ENCODE measurements around the gene VPS13D.
"Not testable (repeated sequence)": the region's sequence is repeated elsewhere in the genome, so short reads cannot be mapped to it uniquely, and the experiment has no call there.

Gene VPS13D

DNA sequence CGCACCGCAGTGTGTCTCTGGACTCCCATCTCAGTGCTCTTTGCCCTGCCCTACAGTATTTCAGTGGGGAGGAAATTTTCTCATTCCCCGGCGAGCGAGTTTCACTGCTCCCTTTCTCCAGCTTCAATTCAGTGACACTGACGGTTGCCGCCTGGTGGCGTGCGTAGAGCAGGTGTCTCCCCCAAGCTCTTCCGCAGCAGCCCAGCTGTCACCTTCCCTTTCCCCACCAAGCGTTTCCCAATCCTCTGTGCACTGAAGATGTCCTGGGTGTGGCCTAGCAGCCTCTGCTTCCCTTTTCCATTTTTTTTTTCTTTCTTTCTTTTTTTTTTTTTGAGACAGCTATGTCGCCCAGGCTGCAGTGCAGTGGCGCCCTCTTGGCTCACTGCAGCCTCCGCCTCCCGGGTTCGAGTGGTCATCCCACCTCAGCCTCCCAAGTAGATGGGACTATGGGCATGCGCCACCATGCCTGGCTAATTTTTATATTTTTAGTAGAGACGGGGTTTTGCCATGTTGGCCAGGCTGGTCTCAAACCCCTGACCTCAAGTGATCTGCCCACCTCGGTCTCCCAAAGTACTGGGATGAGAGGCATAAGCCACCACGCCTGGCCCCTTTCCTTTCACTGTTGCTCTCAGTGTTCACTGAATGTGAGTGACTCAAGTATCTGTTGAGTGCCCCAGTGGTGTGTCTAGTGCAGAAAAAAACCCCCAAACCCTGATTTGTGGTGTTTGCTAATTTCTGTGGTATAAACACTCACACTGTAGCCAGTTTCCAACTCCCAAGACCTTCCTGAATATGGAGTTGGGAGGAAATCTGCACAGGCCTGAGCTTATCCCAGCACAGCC, 33.0 kb upstream of the VPS13D start:
- DNase-seq = no peak

DNA sequence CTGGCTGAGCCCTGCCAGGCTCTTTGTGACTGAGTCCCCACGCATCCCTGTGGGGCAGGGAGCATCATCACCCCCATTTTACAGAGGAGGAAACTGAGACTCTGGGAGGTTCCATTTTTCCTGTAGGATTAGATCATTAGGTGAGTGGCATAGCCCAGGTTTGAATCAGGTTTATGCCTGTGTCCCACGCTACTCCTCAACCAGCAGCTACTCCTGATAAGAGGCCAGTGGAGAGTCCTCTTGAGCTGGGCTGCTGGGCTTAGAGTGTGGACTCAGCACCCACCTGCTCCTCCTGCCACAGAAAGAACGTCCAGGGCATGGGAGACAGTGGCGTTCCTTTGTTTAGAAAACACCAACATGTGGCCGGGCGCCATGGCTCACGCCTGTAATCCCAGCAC, 32.3 kb upstream of the VPS13D start:
- DNase-seq = no peak

DNA sequence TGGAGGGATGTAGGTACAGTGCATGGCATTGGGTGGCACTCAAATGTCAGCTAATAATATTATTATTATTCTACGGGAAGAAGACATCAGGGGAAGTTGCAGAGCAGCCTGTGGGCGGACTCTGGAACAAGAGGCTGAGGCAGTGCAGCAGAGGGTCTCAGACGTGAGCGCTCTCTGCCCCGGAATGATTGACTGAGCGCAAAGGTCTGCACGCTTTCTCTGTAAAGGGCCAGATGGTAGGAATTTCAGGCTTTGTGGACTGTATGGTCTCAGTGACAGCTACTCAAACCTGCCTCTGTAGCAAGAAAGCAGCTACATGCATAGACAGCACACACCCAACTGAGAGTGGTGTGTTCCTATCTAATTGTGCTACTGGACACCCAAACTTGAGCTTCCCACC, 29.6 kb upstream of the VPS13D start:
- no peak for DNase-seq

DNA sequence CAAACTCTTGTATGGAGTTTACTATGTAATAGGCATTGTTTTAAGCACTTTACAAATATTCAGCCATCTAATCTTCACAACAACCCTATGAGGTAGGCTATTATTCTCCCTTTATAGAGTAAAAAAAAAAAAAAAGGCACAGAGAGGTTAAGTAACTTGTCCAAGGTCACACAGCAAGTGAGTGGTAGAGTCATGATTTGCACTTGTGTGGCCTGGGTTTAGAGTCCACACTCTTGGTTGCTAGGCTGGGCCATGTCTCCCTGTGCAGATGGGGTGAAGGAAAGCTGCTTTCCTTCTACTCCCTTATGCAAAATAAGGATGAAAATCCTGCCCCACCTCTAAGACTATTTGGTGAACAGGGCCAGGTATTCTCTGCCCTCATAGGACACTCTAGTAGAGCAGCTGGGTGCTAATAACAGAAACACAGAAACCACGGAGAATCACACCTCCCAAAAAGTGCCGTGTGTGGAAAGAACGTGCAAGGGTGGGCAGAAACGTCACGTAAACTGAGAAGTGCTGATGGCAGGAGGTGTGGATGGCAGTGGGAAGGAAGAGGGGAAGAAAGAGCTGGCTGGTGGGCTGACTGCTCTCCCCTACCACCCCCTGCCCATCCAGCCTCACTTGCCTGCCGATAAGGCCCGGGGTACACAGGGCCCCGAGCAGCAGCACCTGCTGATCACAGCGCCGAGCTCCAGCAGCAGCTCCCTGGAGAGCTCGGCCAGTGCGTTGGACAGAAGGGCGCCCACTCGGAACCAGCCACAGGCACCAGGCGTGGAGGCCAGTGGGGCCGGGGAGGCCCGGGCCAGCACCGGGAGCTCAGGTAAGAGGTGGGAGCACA, 28.3 kb upstream of the VPS13D start:
- DNase-seq = no peak

DNA sequence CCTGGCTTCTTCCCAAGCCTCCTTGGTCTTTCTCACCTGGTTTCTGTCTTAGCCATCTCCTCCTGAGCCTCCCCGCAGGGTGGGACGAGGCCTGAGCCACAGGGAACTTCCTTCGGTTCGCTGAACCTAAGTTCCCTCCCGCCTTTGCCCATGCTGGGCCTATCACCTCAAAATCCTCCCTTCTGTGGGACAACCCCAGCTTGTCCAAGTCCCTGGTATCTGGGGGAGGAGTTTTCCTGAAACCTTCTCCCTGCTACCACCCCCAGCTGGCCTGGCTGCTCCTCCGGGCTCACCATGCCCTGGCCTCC, 27.7 kb upstream of the VPS13D start:
- DNase-seq = no peak

DNA sequence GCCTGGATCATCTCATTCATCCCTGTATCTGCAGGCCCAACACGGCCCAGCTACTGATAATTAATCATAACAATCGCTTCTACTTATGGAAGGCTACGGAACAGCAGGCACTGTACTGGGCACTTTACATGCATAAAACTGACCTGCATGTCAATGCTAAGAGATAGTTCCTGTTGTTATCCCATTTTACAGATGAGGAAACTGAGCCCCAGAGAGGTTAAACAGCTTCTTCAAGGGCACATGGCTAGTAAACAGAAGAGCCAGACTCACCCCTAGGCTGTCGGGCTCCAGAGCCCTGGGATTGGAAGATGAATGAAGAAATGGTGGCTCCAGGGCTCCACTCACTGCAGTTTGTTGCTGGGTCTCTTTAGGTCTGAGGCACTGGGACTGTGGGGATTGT, 27.3 kb upstream of the VPS13D start:
- DNase-seq = no peak

DNA sequence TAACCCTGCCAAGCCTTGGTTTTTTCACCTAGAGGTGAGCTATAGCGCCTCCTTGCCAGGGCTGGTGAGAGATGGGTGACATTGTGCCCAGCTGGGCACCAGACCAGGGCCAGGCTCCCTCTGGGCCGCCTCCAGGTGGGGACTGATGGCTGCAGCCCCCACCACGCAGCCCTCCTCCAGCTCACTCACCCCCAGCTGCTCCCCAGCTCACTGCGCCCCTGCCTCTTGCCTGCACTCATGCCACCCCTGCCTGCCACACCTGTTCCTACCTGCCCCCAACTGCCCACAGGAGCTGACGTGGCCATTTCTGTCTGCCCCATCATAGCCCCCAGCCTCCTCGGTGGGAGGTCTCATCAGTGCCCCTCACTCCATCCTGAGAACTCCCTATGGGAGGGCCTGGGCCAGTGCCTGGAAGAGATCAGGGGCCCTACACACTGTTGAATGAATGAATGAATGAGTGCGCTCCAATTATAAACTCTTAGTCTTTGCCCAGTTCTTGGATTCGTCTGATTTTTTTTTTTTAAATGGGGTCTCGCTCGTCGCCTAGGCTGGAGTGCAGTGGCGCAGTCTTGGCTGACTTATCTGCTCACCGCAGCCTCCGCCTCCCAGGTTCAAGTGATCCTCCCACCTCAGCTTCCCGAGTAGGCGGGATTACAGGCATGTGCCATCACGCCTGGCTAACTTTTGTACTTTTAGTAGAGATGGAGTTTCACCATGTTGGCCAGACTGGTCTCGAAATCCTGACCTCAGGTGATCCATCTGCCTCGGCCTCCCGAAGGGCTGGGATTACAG, 26.4 kb upstream of the VPS13D start:
- DNase-seq = no peak

DNA sequence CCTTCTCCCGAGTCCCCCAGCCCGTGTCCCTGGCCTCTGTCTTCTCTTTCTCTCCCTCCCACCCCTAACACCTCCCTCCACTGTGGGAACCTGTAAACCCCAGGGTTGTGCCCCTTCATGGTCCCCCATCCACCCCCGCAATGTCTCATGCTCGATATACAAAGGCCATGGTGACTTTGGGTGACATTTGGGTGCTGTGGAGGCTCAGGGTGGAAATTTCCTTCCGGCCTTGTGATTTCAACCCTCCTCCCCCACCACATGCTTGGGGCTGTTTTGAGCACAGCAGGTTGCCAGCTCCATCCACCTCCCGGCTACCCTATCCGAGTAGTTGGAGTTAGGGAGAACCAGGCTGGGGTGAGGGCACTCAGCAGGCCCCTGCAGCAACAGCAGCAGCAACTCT, 25.7 kb upstream of the VPS13D start:
- no peak for DNase-seq

DNA sequence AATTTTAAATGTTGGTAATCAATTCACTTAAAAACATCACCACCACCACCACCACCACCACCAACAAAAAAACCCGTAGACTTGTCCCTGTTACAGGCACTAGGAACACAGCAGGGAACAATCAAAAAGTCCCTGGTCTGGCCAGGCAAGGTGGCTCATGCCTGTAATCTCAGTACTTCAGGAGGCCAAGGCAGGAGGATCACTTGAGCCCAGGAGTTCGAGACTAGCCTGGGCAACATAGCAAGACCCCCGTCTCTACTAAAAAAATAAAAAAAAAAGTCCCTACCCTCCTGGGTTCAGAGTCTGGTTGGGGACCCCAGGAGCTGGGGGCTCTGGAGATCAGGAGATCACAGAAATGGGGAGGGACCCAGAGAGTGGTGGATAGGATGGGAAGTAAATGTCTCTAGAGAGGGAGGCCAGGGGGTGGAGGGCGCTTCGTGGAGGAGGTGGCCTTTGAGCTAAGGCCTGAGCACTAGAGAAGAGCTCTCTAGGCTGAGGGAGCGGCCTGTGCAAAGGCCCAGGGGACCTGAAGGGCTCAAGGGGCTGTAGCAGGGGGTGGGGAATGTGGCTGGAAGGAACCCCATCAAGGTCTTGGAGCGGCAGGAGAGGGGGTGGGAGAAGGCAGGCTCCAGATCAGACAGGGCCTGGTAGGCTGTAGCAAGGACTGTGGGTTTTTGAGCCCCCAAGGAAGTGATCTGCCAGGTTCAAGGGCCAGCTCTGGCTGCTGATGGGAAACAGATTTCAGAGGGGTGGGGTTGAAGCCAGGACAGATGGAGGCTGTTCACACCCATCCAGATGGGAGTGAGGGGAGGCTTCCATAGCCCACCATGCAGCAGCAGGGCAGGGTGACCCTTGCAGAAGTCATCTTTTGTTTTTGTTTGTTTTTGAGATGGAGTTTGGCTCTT, 24.8 kb upstream of the VPS13D start:
- DNase-seq = no peak

DNA sequence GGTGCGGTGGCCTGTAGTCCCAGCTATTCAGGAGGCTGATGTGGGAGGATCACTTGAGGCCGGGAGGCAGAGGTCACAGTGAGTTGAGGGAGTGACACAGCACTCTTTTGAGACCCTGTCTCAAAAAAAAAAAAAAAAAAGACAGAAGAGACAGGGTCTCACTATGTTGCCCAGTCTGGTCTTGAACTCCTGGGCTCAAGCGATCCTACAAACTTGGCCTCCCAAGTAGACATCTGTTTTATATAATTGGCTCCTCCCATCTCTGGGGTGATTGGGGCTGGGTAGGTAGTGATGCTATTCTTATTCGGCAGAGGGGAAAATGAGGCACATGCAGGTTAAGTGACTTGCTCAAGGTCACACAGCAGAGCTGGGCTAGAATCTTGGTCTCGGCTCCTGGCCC, 23.6 kb upstream of the VPS13D start:
- DNase-seq = no peak

DNA sequence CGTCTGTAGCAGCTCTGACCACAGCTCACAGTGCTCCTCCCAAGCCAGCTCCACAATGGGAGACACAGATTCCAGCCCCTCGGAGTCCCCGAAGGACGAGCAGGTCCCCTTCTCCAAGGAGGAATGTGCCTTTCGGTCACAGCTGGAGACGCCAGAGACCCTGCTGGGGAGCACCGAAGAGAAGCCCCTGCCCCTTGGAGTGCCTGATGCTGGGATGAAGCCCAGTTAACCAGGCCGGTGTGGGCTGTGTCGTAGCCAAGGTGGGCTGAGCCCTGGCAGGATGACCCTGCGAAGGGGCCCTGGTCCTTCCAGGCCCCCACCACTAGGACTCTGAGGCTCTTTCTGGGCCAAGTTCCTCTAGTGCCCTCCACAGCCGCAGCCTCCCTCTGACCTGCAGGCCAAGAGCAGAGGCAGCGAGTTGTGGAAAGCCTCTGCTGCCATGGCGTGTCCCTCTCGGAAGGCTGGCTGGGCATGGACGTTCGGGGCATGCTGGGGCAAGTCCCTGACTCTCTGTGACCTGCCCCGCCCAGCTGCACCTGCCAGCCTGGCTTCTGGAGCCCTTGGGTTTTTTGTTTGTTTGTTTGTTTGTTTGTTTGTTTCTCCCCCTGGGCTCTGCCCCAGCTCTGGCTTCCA, 22.9 kb upstream of the VPS13D start:
- DNase-seq = no peak

DNA sequence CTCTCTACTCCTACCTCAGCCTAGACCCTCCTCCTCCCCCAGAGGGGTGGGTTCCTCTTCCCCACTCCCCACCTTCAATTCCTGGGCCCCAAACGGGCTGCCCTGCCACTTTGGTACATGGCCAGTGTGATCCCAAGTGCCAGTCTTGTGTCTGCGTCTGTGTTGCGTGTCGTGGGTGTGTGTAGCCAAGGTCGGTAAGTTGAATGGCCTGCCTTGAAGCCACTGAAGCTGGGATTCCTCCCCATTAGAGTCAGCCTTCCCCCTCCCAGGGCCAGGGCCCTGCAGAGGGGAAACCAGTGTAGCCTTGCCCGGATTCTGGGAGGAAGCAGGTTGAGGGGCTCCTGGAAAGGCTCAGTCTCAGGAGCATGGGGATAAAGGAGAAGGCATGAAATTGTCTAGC, 21.6 kb upstream of the VPS13D start:
- no peak for DNase-seq

DNA sequence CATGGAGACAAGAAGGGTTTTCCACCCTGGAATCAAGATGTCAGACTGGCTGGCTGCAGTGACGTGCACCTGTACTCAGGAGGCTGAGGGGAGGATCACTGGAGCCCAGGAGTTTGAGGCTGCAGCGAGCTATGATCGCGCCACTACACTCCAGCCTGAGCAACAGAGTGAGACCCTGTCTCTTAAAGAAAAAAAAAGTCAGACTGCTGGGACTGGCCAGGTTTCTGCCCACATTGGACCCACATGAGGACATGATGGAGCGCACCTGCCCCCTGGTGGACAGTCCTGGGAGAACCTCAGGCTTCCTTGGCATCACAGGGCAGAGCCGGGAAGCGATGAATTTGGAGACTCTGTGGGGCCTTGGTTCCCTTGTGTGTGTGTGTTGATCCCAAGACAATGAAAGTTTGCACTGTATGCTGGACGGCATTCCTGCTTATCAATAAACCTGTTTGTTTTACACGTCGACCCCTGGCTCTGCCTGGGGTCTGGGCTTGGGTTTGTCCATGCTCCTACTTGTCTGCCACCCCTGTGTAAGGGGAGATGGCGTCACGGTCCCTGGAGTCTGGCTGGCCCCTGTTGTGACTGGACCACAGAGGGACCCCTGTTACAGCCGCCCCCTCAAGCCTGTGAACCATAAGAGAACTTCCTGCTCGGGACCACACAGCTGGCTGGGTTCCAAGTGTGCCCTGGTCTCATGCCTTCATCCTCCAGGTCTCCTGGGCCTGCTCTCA, 20.9 kb upstream of the VPS13D start:
- DNase-seq = peak; percentile 8

DNA sequence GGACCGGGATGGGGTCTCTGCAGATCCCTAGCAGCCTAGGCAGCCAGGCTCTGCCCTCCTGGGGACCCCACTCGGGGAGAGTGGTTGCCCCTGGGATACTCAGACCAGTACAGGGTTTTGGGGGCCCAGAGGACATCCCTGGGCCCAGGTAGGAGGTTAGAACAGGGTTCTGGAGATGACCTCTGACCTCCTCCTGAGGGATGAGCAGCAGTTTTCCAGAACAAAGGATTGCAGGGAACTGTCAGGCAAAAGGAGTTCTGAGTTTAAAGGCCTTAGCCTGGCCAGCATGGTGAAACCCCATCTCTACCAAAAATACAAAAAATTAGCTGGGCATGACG, 20.4 kb upstream of the VPS13D start:
- DNase-seq = no peak

DNA sequence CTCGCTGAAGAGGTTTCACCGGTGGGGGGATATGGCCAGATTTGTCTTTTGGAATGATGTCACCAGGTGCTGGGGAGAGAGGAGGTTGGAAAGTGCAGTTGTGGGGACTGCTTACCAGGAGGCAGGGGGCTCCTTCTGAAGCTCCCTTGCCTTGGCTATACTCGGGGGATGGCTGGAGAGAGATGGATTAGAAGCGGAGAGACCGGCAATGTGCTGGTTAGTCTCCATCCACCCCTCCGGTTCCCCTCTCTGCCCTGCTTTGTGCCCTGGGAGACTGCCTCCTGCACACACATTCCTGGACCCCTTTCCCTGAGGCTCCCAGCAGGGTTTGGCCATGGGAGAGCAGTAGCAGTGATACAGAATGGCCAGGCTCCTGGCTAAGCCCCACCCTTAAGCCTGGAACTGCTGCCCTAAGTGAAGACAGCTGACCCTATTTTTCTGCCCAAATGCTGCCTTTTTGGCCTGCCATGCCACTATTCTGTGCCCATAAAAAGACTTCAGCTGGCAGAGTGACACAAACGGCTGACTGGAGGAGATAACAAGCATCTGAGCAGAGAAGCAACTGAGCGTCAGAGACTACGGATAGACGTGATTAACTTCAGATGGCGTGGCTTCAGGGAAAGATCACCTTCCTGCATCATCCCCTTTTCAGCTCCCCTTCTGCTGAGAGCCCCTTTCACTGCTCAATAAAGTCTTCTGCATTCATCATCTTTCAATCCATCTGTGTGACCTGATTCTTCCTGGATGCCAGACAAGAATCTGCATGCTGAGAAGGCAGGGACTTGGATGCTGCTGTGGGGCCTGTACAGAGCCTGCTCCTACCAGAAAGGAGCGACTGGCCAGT, 14.5 kb upstream of the VPS13D start:
- no peak for DNase-seq

DNA sequence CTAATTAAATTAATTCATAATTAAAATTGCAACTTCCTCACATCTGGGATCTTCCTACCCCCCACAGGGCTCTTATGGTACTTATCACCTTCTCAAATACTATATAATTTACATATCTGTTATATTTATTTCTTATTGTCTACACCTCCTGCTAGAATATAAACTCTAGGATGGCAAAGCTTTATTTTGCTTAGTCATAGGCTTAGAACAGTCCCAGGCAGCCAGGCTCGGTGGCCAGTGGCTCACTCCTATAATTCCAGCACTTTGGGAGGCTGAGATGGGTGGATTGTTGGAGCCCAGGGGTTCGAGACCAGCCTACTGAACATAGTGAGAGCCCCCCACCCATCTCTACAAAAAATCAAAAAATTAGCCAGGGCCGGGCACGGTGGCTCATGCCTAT, 10.0 kb upstream of the VPS13D start:
- DNase-seq = no peak

DNA sequence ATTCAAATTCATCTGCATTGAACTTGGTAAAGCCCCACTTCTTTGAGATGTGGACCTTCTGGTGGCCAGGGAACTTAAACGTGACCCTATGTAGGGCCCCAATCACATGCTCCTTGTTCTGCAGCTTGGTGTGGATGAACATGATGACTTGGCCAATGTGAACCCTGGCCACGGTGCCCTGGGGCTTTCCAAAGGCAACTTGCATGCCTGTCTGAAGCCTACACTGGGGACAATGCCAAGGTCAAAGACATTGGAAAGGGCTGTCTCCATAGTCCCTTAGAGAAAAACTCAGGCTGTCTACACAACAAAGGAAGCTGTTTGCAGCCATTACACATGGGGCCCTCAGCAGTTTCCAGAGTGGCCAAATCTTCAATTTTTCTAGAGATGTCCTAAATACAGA, 8.9 kb upstream of the VPS13D start:
- DNase-seq = no peak

DNA sequence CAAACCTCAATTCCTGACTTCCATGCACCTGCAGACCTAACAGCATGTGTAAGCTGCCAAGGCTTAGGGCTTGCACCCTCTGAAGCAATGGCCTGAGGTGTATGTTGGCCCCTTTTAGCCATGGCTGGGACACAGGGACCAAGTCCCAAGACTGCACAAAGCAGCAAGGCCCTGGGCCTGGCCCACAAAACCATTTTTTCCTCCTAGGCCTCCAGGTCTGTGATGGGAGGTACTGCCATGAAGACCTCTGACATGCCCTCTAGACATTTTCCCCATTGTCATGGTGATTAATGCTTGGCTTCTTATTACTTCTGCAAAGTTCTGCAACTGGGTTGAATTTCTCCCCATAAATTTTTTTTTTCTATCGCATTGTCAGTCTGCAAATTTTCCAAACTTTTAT, 7.1 kb upstream of the VPS13D start:
- not testable (repeated sequence) for DNase-seq

DNA sequence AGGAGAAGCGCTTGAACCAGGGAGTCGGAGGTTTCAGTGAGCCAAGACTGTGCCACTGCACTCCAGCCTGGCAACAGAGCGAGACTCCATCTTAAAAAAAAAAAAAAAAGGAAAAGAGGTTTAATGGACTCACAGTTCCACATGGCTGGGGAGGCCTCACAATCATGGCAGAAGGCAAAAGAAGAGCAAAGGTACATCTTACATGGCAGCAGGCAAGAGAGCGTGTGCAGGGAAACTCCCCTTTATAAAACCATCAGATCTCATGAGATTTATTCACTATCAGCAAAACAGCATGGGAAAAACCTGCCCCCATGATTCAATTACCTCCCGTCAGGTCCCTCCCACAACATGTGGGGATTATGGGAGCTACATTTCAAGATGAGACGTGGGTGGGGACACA, 5.7 kb upstream of the VPS13D start:
- not testable (repeated sequence) for DNase-seq

DNA sequence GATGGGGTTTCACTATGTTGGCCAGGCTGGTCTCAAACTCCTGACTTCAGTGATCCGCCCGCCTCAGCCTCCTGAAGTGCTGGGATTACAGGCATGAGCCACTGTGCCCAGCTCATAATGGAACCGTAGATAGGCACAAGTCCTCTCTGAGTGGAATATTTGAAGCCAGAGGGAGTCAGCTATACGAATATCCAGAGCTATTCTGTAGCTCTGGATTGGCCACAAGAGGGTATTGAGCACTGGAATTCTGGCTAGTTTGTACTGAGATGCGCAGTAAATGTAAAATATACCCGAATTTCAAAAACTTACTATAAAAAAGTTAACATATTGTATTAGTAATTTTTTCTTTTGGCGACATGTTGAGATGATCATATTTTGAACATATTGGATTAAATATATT, 851 bp upstream of the VPS13D start:
- DNase-seq = no peak
